ENCODE results near the gene C1QTNF3.

Gene C1QTNF3

GRCh38 chr5:33984671-33985124 is 58.3 kb downstream of the C1QTNF3 start, which contains the start of gene SLC45A2:
SLC45A2 (minus strand) TSS chr5:33984693; CDS start chr5:33984583, 110 bp downstream.
- peak; percentile 42 for DNase-seq (ENCODE audit: low read depth)
- no peak within 1 kb of the TSS for H3K4me3 ChIP-seq (ENCODE audit: control insufficient read depth, low read depth, low read length)
- no peak for TF ChIP-seq CTCF (conservative IDR thresholded peaks at IDR 0.05; ENCODE audit: control insufficient read depth, insufficient read depth, low read depth, low read length)

GRCh38 chr5:33984178-33984577 is 58.8 kb downstream of the C1QTNF3 start:
- TF ChIP-seq CTCF (conservative IDR thresholded peaks at IDR 0.05; ENCODE audit: control insufficient read depth, insufficient read depth, low read depth, low read length): no peak
- DNase-seq (ENCODE audit: low read depth): no peak
- H3K4me3 ChIP-seq (ENCODE audit: control insufficient read depth, low read depth, low read length): no peak overlapping the region

- no peak for TF ChIP-seq CTCF (conservative IDR thresholded peaks at IDR 0.05; ENCODE audit: control insufficient read depth, insufficient read depth, low read depth, low read length)
- DNase-seq (ENCODE audit: low read depth): peak; percentile 10
- no peak overlapping the region for H3K4me3 ChIP-seq (ENCODE audit: control insufficient read depth, low read depth, low read length)
These were observed 61.4 kb downstream of the C1QTNF3 start for GRCh38 chr5:33981408-33982162.

GRCh38 chr5:33980030-33980429 is 63.0 kb downstream of the C1QTNF3 start:
- no peak for TF ChIP-seq CTCF (conservative IDR thresholded peaks at IDR 0.05; ENCODE audit: control insufficient read depth, insufficient read depth, low read depth, low read length)
- H3K4me3 ChIP-seq (ENCODE audit: control insufficient read depth, low read depth, low read length): no peak overlapping the region
- DNase-seq (ENCODE audit: low read depth): no peak

GRCh38 chr5:33978306-33978705 is 64.7 kb downstream of the C1QTNF3 start:
- DNase-seq (ENCODE audit: low read depth): no peak
- no peak for TF ChIP-seq CTCF (conservative IDR thresholded peaks at IDR 0.05; ENCODE audit: control insufficient read depth, insufficient read depth, low read depth, low read length)

GRCh38 chr5:33976307-33976706 is 66.7 kb downstream of the C1QTNF3 start:
- TF ChIP-seq CTCF (conservative IDR thresholded peaks at IDR 0.05; ENCODE audit: control insufficient read depth, insufficient read depth, low read depth, low read length): no peak
- H3K4me3 ChIP-seq (ENCODE audit: control insufficient read depth, low read depth, low read length): no peak overlapping the region
- no peak for DNase-seq (ENCODE audit: low read depth)

More at GRCh38 chr5:33978306-33978705, 64.7 kb downstream of the C1QTNF3 start:
- H3K4me3 ChIP-seq (ENCODE audit: control insufficient read depth, low read depth, low read length): no peak overlapping the region

Data from fibroblast of mammary gland (primary cell).